C4-2B (cell line): Measurements from ENCODE around the gene MKX.

Experiments
- H3K27ac ChIP-seq: fragments of 450-650 bp; 2 replicates; pipeline ENCODE4 v1.5.1; 2017
- CTCF ChIP-seq: fragments of 450-650 bp; conservative IDR thresholded peaks from 2 replicates; pipeline ENCODE4 v1.5.1; 2017; ENCODE audit warnings: mild to moderate bottlenecking
- ZFX ChIP-seq: fragments of 450-650 bp; IDR thresholded peaks from 2 replicates; pipeline ENCODE4 v1.6.1; 2017

The MKX gene

GRCh38 chr10:27719052-27719451 is 26.6 kb downstream of the MKX start:
- no peak for TF ChIP-seq CTCF
- TF ChIP-seq ZFX = no peak
- no peak overlapping the region for H3K27ac ChIP-seq

GRCh38 chr10:27717861-27718260 is 27.8 kb downstream of the MKX start:
- TF ChIP-seq ZFX (no peak), CTCF (no peak)
- H3K27ac ChIP-seq = no peak overlapping the region

DNA sequence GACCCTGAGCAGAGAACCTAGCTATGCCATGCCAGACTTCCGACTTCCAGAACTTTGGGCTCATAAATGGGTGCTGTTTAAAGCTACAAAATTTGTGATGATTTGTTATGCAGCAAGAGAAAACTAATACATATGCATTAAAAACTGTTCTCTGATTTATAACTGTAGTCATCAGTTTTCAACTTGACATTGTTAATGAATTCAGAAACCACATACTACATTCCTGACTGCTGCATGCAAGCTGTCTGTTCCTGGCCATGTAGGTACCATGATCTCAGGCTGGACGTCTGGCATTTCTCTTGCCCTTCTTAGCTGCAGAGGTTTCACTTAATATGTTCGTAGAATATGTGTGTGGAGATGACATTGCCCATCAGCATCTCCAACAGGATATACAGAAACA is 28.4 kb downstream of the MKX start:
- no peak overlapping the region for H3K27ac ChIP-seq
- TF ChIP-seq ZFX = no peak
- no peak for TF ChIP-seq CTCF

GRCh38 chr10:27716521-27716920 is 29.1 kb downstream of the MKX start:
- no peak overlapping the region for H3K27ac ChIP-seq
- TF ChIP-seq ZFX (no peak), CTCF (no peak)

DNA sequence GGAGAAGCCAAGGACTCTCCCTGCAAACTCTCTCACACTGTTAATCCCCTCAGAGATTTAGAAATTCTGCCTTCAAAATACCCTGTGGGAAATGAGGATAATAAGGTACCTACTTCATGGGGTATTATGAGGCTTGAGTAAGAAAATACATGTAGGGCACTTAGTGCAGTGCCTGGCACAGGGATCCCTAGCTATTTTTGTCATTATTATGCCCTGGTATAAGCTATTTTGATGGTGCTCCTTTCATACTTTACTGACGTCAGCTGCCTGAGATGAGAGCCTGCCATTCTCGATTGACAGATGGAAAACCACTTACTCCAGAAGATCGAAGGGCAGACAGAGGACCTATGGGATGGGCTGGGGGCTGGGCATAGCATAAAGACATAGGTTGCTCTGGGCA is 30.1 kb downstream of the MKX start:
- no peak overlapping the region for H3K27ac ChIP-seq
- no peak for TF ChIP-seq CTCF
- no peak for TF ChIP-seq ZFX

DNA sequence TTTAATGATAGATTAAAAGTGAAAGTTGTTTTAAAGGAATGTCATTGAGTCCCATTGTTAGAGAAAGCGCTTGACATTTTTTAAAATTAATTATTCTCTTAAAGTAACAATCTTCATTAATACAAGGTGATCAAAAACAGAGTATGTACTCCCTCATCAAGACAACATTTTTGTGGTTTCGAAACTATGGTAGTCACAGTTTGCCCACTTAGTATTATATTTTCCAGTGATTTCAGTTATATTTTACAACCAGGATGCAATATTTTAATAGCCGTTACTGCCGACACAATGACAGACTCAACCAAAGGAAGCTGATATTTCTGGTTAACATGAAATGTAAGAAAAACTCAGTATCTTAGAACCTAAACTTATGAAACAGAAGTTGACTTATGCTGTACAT is 31.3 kb downstream of the MKX start:
- H3K27ac ChIP-seq = no peak overlapping the region
- no peak for TF ChIP-seq CTCF
- TF ChIP-seq ZFX = no peak

- no peak overlapping the region for H3K27ac ChIP-seq
- TF ChIP-seq ZFX = no peak
- no peak for TF ChIP-seq CTCF
Observed at GRCh38 chr10:27713941-27714340, 31.7 kb downstream of the MKX start.

GRCh38 chr10:27710014-27710413 is 35.6 kb downstream of the MKX start:
- TF ChIP-seq CTCF (no peak), ZFX (no peak)

More at GRCh38 chr10:27710014-27710413, 35.6 kb downstream of the MKX start:
- no peak overlapping the region for H3K27ac ChIP-seq
